Effector memory CD8-positive, alpha-beta T cell (primary cell): ENCODE measurements around the gene FRMPD4.

Source experiments
- ATAC-seq: fragments of 150-1000 bp; cut with Tn5 transposase; replicated peaks from 2 replicates; pipeline ENCODE4 v1.10.0; 2021; ENCODE audit warnings: mild to moderate bottlenecking, moderate library complexity
- DNase-seq, 3 experiments: peaks; one replicate each; pipeline ENCODE4 v3.0.0; 2021
- H3K27ac Mint-ChIP-seq, 2 donors: one replicate each; pipeline ENCODE4 v1.8.0; 2022; ENCODE audit warnings: mild to moderate bottlenecking in 2 of 2, mixed read lengths in 2 of 2, moderate library complexity in 2 of 2
- H3K27me3 Mint-ChIP-seq, 2 donors: one replicate each; pipeline ENCODE4 v1.8.0; 2022; ENCODE audit warnings: mixed read lengths in 2 of 2
- H3K36me3 Mint-ChIP-seq: one replicate; pipeline ENCODE4 v1.8.0; 2022; ENCODE audit warnings: mild to moderate bottlenecking, moderate library complexity, mixed read lengths; ENCODE audit not compliant: insufficient read depth
- H3K4me1 Mint-ChIP-seq, 2 donors: one replicate each; pipeline ENCODE4 v1.8.0; 2022; ENCODE audit warnings: low read depth in 2 of 2, mixed read lengths in 2 of 2
- H3K4me3 Mint-ChIP-seq, 2 donors: one replicate each; pipeline ENCODE4 v1.8.0; 2022; ENCODE audit warnings: mild to moderate bottlenecking in 2 of 2, mixed read lengths in 2 of 2, moderate library complexity in 2 of 2
- H3K9me3 Mint-ChIP-seq, 2 donors: one replicate each; pipeline ENCODE4 v1.8.0; 2022; ENCODE audit warnings: mixed read lengths in 2 of 2

The FRMPD4 gene

GRCh38 chrX:12412561-12412960 lies 274.3 kb downstream of the FRMPD4 start:
- Mint-ChIP-seq H3K36me3 (no peaks in the 10 kb centered on the region), H3K27ac (no peak overlapping the region), H3K4me3 (no peak overlapping the region), H3K9me3 (no peaks in the 10 kb centered on the region), H3K27me3 (no peaks in the 10 kb centered on the region), H3K4me1 (no peaks in the 10 kb centered on the region)
- no peak for ATAC-seq
- no peak for DNase-seq

DNA sequence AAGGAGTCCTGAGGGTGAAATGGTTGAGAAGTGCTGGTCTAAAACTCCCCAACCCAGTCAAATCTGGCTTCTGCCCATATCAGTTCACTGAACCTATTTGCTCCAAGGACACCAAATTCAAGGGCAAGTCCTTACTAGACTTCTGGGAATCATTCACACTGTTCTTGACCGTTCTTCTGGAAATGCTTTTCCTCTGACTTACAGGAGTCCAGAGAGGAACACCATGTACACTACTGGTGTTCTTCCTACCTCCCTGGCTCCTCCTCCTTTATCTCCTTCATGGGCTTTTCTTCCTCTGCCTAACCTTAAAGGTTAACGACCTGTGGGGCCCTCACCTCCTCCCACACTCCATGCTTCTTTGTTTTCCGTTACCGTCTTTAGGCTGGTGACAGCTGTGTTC lies 281.3 kb downstream of the FRMPD4 start:
- no peaks in the 10 kb centered on the region for H3K27me3 Mint-ChIP-seq
- no peaks in the 10 kb centered on the region for H3K4me1 Mint-ChIP-seq
- H3K27ac Mint-ChIP-seq, result no peak overlapping the region
- no peaks in the 10 kb centered on the region for H3K36me3 Mint-ChIP-seq
- peaks cover 0 to 12% of the 10 kb centered on the region in 2 donors for H3K9me3 Mint-ChIP-seq
- ATAC-seq, result no peak
- no peak overlapping the region for H3K4me3 Mint-ChIP-seq
- no peak for DNase-seq

GRCh38 chrX:12421918-12422317 lies 283.6 kb downstream of the FRMPD4 start:
- ATAC-seq (no peak), DNase-seq (no peak)
- no peaks in the 10 kb centered on the region for H3K27me3 Mint-ChIP-seq
- peaks cover 0 to 12% of the 10 kb centered on the region in 2 donors for H3K9me3 Mint-ChIP-seq
- no peak overlapping the region for H3K27ac Mint-ChIP-seq
- H3K36me3 Mint-ChIP-seq, result no peaks in the 10 kb centered on the region
- no peak overlapping the region for H3K4me3 Mint-ChIP-seq
- no peaks in the 10 kb centered on the region for H3K4me1 Mint-ChIP-seq

GRCh38 chrX:12423346-12423745 lies 285.1 kb downstream of the FRMPD4 start:
- peaks cover 0 to 12% of the 10 kb centered on the region in 2 donors for H3K9me3 Mint-ChIP-seq
- no peak overlapping the region for H3K4me3 Mint-ChIP-seq
- H3K27ac Mint-ChIP-seq, result no peak overlapping the region
- H3K4me1 Mint-ChIP-seq, result no peaks in the 10 kb centered on the region
- DNase-seq (no peak), ATAC-seq (no peak)
- no peaks in the 10 kb centered on the region for H3K27me3 Mint-ChIP-seq
- no peaks in the 10 kb centered on the region for H3K36me3 Mint-ChIP-seq

DNA sequence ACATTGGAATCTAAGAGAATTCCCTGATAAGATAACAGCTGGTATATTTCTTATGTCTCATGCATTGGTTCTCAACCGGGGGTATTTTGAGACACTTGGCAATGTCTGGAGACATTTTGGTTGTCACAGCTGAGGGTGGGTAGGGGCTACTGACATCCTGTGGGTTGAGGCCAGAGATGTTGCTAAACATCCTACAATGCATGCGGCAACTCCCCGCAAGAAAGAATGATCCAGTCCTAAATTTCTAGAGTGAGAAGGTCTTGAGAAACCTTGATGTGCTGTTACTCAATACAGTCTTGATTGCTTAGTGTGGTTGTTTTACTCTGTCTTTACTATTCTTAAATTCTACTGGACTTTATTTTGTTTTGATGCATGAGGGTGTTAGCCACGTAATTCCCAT lies 287.2 kb downstream of the FRMPD4 start:
- Mint-ChIP-seq H3K27me3 (no peaks in the 10 kb centered on the region), H3K9me3 (peaks cover 0 to 9% of the 10 kb centered on the region in 2 donors)
- no peak for ATAC-seq

DNA sequence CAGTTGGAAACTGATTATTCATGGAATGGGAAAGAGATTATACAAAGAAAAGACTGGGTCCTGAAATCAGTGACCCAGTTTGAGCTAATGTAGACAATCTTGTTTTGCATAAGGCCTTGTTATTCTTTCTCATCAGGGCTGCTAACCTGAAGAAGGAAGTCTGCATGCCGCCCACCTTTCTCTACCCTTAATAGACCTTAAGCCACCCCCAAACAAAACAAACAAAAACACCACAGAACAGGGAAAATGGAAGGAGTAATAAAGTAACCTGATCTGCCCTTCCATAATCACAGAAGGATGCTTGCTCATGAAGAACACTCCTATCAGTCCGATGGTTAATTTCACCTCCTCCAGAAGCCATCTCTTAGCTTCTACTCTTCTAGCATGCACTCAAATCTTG lies 288.1 kb downstream of the FRMPD4 start:
- H3K36me3 Mint-ChIP-seq, result no peaks in the 10 kb centered on the region
- DNase-seq (no peak), ATAC-seq (no peak)
- H3K27me3 Mint-ChIP-seq, result no peaks in the 10 kb centered on the region
- H3K9me3 Mint-ChIP-seq, result peaks cover 0 to 5% of the 10 kb centered on the region in 2 donors
- no peak overlapping the region for H3K27ac Mint-ChIP-seq
- no peak overlapping the region for H3K4me3 Mint-ChIP-seq
- no peaks in the 10 kb centered on the region for H3K4me1 Mint-ChIP-seq

More for the DNA sequence above, 287.2 kb downstream of the FRMPD4 start:
- DNase-seq, result no peak
- Mint-ChIP-seq H3K27ac (no peak overlapping the region), H3K4me1 (no peaks in the 10 kb centered on the region), H3K4me3 (no peak overlapping the region), H3K36me3 (no peaks in the 10 kb centered on the region)

- no peak for ATAC-seq
- DNase-seq, result no peak
- no peaks in the 10 kb centered on the region for H3K27me3 Mint-ChIP-seq
- H3K27ac Mint-ChIP-seq, result no peak overlapping the region
- H3K4me1 Mint-ChIP-seq, result no peaks in the 10 kb centered on the region
- no peaks in the 10 kb centered on the region for H3K36me3 Mint-ChIP-seq
- H3K4me3 Mint-ChIP-seq, result no peak overlapping the region
- peaks cover 0 to 1% of the 10 kb centered on the region in 2 donors for H3K9me3 Mint-ChIP-seq
Observed at GRCh38 chrX:12434493-12434892, 296.2 kb downstream of the FRMPD4 start.

DNA sequence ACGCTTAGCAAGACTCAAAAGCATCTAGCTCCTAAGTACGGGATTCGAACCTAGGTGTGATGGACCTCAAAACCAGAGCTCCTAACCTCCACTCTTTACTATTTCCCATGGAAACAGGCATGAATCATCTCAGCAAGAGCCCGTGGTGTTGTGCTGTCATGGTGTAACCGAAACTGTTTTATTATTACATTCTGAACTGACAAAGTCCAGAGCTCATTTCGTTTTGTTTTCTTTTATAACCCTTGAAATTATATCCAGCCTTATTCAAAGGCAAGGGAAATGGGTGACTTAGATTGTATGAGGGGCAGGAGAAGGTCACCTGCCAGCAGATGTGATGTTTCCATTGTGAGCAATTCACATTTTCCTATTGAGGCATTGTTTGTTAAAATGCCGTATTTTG lies 301.1 kb downstream of the FRMPD4 start:
- no peaks in the 10 kb centered on the region for H3K4me1 Mint-ChIP-seq
- no peaks in the 10 kb centered on the region for H3K27me3 Mint-ChIP-seq
- H3K36me3 Mint-ChIP-seq, result no peaks in the 10 kb centered on the region
- ATAC-seq (no peak), DNase-seq (no peak)
- no peaks in the 10 kb centered on the region for H3K9me3 Mint-ChIP-seq
- no peak overlapping the region for H3K27ac Mint-ChIP-seq
- H3K4me3 Mint-ChIP-seq, result no peak overlapping the region

DNA sequence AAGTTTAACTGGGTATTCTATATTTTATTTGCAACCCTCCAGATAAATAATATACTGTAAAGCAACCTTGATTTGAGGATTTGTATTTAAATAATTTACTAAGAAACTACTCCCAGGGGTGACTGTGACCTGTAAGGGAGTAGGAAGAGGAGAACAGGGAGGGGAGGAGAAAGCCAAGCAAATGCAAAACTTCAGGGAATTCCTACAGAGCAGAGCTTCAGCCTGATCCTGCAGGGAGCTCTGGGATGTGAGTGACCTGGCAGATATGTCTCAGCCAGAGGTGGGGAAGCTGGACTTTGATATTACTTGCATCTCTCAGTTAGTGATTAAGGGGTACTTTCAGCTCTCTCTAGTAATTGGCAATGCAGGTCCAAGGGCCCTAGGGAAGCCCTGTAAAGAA lies 302.0 kb downstream of the FRMPD4 start:
- Mint-ChIP-seq H3K9me3 (no peaks in the 10 kb centered on the region), H3K4me3 (no peak overlapping the region), H3K36me3 (no peaks in the 10 kb centered on the region), H3K27me3 (no peaks in the 10 kb centered on the region), H3K4me1 (no peaks in the 10 kb centered on the region), H3K27ac (no peak overlapping the region)
- ATAC-seq (no peak), DNase-seq (no peak)

GRCh38 chrX:12441381-12442128 lies 303.3 kb downstream of the FRMPD4 start:
- Mint-ChIP-seq H3K27me3 (no peaks in the 10 kb centered on the region), H3K4me1 (no peaks in the 10 kb centered on the region), H3K9me3 (no peaks in the 10 kb centered on the region), H3K4me3 (no peak overlapping the region), H3K27ac (no peak overlapping the region), H3K36me3 (no peaks in the 10 kb centered on the region)
- ATAC-seq (no peak), DNase-seq (no peak)

GRCh38 chrX:12443534-12444098 lies 305.3 kb downstream of the FRMPD4 start:
- DNase-seq, result no peak
- H3K4me1 Mint-ChIP-seq, result no peaks in the 10 kb centered on the region
- H3K4me3 Mint-ChIP-seq, result no peak overlapping the region
- H3K27me3 Mint-ChIP-seq, result no peaks in the 10 kb centered on the region
- ATAC-seq, result no peak
- H3K9me3 Mint-ChIP-seq, result no peaks in the 10 kb centered on the region
- no peak overlapping the region for H3K27ac Mint-ChIP-seq
- no peaks in the 10 kb centered on the region for H3K36me3 Mint-ChIP-seq

- no peaks in the 10 kb centered on the region for H3K27me3 Mint-ChIP-seq
- no peaks in the 10 kb centered on the region for H3K4me1 Mint-ChIP-seq
- DNase-seq (no peak), ATAC-seq (no peak)
- no peak overlapping the region for H3K4me3 Mint-ChIP-seq
- no peaks in the 10 kb centered on the region for H3K9me3 Mint-ChIP-seq
- H3K27ac Mint-ChIP-seq, result no peak overlapping the region
- H3K36me3 Mint-ChIP-seq, result no peaks in the 10 kb centered on the region
Observed at GRCh38 chrX:12446342-12447075, 308.2 kb downstream of the FRMPD4 start.

DNA sequence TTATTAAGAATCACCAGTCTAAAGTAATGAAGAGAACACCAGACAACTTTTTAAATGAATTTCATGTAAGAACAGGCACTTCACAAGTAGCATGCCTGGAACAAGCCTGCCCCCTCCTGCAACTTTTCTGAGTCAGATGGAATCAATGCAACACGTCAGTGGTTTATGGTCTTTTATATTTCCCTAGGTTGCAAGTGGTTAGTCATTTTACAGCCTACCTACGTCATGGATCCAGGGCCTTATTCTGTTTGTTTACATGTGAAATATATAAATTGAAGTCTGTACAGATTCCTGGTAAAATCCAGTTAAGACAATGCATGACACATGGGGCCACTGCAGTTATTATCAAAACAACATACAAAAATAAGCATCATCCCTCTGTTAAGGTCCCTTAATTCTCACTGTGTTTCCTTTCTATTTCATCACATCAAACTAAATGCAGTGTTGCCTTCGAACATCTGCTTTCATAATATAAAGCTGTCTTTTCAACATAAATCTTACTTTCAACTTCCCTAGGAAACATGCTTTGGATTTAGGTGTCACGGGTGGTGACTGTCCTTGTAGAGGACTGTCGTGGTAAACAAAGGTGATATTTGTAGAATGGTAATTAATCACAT lies 309.3 kb downstream of the FRMPD4 start:
- Mint-ChIP-seq H3K4me1 (no peaks in the 10 kb centered on the region), H3K36me3 (no peaks in the 10 kb centered on the region), H3K27me3 (no peaks in the 10 kb centered on the region), H3K4me3 (no peak overlapping the region), H3K9me3 (no peaks in the 10 kb centered on the region), H3K27ac (no peak overlapping the region)
- ATAC-seq, result no peak
- no peak for DNase-seq
